Panc1 (cell line): ENCODE results near the gene RBMS3.

ENCODE experiments used
- POLR2AphosphoS5 ChIP-seq: IDR thresholded peaks from 2 replicates; pipeline ENCODE4 v1.6.1; 2012; ENCODE audit warnings: mild to moderate bottlenecking, low read depth, low read length, moderate library complexity
- REST ChIP-seq, 2 experiments: IDR thresholded peaks; 2 replicates each; pipeline ENCODE4 v1.6.1; 2011 to 2012; ENCODE audit warnings: low read depth in 2 of 2, control low read depth in 1 of 2, low read length in 1 of 2, mild to moderate bottlenecking in 1 of 2, moderate library complexity in 1 of 2; ENCODE audit not compliant: insufficient read depth in 1 of 2
- SIN3A ChIP-seq: IDR thresholded peaks from 2 replicates; pipeline ENCODE4 v1.6.1; 2012; ENCODE audit warnings: low read depth, mild to moderate bottlenecking, low read length, moderate library complexity, borderline replicate concordance; ENCODE audit not compliant: insufficient read depth
- TCF7L2 ChIP-seq: IDR thresholded peaks from 2 replicates; pipeline ENCODE4 v1.6.1; 2011; ENCODE audit warnings: mild to moderate bottlenecking, low read depth, low read length, inconsistent platforms
- TF ChIP-seq, protein P1 (sequence below): fragments of 450-650 bp; IDR thresholded peaks from 2 replicates; pipeline ENCODE4 v1.5.1; 2017; ENCODE audit warnings: mild to moderate bottlenecking

DNA sequence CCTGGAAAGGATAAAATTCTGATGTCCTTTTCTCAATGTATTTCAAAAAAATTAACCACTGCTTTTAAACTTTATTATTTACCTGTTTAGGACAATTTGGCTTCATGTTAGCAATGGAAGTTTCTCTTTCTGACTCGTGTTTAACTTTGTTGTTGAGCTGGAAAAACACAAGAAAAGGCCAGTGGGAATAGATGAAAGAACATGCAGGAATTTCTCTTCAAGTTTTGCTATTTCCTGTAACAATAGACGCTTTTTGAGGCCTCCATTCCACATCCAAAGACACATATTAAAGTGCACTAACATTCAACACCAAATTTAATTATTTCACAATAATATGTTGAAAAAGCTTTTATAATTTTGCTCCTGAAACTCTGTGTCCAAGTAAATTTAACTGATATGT is 9.7 kb downstream of the RBMS3 start:
- TF ChIP-seq POLR2AphosphoS5 (no peak), SIN3A (no peak), REST (IDR thresholded peaks at IDR 0.05; ENCODE audit: insufficient read depth in 1 of 2, low read depth in 2 of 2, low read length in 1 of 2) (no peak), TCF7L2 (no peak)
- TF ChIP-seq, protein P1, sequence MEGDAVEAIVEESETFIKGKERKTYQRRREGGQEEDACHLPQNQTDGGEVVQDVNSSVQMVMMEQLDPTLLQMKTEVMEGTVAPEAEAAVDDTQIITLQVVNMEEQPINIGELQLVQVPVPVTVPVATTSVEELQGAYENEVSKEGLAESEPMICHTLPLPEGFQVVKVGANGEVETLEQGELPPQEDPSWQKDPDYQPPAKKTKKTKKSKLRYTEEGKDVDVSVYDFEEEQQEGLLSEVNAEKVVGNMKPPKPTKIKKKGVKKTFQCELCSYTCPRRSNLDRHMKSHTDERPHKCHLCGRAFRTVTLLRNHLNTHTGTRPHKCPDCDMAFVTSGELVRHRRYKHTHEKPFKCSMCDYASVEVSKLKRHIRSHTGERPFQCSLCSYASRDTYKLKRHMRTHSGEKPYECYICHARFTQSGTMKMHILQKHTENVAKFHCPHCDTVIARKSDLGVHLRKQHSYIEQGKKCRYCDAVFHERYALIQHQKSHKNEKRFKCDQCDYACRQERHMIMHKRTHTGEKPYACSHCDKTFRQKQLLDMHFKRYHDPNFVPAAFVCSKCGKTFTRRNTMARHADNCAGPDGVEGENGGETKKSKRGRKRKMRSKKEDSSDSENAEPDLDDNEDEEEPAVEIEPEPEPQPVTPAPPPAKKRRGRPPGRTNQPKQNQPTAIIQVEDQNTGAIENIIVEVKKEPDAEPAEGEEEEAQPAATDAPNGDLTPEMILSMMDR, result no peak
